HAP-1 (cell line): ENCODE measurements around the gene CHRNB1.

Source experiments
- DNase-seq, 2 experiments: peaks; one replicate each; pipeline ENCODE4 v3.0.0-alpha.2; 2016 to 2020; ENCODE audit warnings: low spot score in 2 of 2
- H3K27me3 ChIP-seq: fragments of 250-450 bp; sonication (Bioruptor Pico); 2 replicates; pipeline ENCODE4 v1.5.1; 2020; ENCODE audit warnings: low read depth, mild to moderate bottlenecking, moderate library complexity
- H3K36me3 ChIP-seq: fragments of 250-450 bp; sonication (Bioruptor Pico); replicated peaks from 2 replicates; pipeline ENCODE4 v1.5.1; 2020; ENCODE audit warnings: mild to moderate bottlenecking
- H3K4me1 ChIP-seq: fragments of 250-450 bp; sonication (Bioruptor Pico); 2 replicates; pipeline ENCODE4 v1.5.1; 2020; ENCODE audit warnings: mild to moderate bottlenecking
- H3K4me3 ChIP-seq: fragments of 250-450 bp; sonication (Bioruptor Pico); 2 replicates; pipeline ENCODE4 v1.5.1; 2020; ENCODE audit warnings: mild to moderate bottlenecking, moderate library complexity
- H3K9me3 ChIP-seq: fragments of 250-450 bp; sonication (Bioruptor Pico); 2 replicates; pipeline ENCODE4 v1.5.1; 2020; ENCODE audit warnings: mild to moderate bottlenecking, moderate library complexity
- in situ Hi-C: fragments of 300-500 bp; cut with MboI; formaldehyde crosslinking; loops from 3 replicates; pipeline ENCODE4 v1.14.3; 2020; ENCODE audit warnings: low sequenced_read_pairs, inconsistent platforms, mixed read lengths

Gene CHRNB1

GRCh38 chr17:7408252-7408727 lies 36.6 kb upstream of the CHRNB1 start:
- peaks cover 9% of the 10 kb centered on the region for H3K36me3 ChIP-seq
- in situ Hi-C loops = no loop called here
- no peaks in the 10 kb centered on the region; the same call in 1 of the 2 replicates for H3K4me1 ChIP-seq
- no peak overlapping the region for H3K4me3 ChIP-seq
- no peaks in the 10 kb centered on the region for H3K9me3 ChIP-seq
- no peaks in the 10 kb centered on the region for H3K27me3 ChIP-seq
- no peak for DNase-seq

DNA sequence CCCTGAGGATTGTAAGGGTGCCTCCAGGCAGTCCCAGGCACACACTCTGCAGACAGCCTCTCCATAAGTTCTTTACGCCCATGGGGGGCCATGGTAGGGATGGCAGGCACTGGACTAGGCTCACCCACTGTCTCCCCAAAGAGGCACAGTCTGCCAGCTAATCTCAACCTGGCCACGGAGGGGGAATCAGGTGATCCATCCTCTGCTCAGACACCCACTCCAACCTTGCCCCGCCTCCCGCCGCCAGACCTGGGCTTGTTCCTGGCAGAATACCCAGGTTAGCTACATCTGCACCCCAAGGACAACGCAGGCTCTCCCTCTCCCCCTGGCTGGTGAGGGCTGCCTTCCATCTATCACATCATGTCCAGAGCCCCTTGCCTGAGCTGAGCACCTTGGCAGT lies 36.0 kb upstream of the CHRNB1 start:
- in situ Hi-C loops = no loop called here
- no peaks in the 10 kb centered on the region; the same call in 1 of the 2 replicates for H3K4me1 ChIP-seq

DNA sequence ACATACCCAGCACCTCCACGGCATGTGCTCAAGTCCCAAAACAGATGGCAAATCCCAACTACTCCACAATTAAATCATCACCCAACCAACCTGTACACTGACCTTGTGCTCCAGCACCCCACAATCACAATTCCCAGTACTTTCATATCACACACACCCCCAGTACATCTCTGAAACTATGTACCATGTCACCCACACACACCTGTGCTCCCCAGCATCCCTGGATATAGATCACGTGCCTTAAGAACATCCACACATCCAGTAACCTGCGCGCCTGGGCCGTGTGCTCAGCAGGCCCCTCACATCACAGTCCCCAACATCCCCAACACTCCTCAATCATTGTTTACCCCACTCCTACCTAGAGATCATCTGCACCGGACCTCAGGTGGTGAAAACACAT lies 35.1 kb upstream of the CHRNB1 start:
- H3K27me3 ChIP-seq = no peaks in the 10 kb centered on the region
- H3K36me3 ChIP-seq = peaks cover 9% of the 10 kb centered on the region
- H3K4me1 ChIP-seq = no peaks in the 10 kb centered on the region; the same call in 1 of the 2 replicates
- no peak overlapping the region for H3K4me3 ChIP-seq
- in situ Hi-C loops = no loop called here
- no peak for DNase-seq
- H3K9me3 ChIP-seq = no peaks in the 10 kb centered on the region

More for the DNA sequence above, 36.0 kb upstream of the CHRNB1 start:
- no peaks in the 10 kb centered on the region for H3K27me3 ChIP-seq
- no peak overlapping the region for H3K4me3 ChIP-seq
- peaks cover 9% of the 10 kb centered on the region for H3K36me3 ChIP-seq
- H3K9me3 ChIP-seq = no peaks in the 10 kb centered on the region
- DNase-seq = no peak

GRCh38 chr17:7410634-7411426 lies 34.0 kb upstream of the CHRNB1 start:
- DNase-seq = no peak
- in situ Hi-C loops = no loop called here
- H3K4me3 ChIP-seq = no peak overlapping the region
- peaks cover 15% of the 10 kb centered on the region for H3K36me3 ChIP-seq
- H3K4me1 ChIP-seq = no peaks in the 10 kb centered on the region; the same call in 1 of the 2 replicates
- H3K9me3 ChIP-seq = no peaks in the 10 kb centered on the region
- no peaks in the 10 kb centered on the region for H3K27me3 ChIP-seq

- H3K4me1 ChIP-seq = no peaks in the 10 kb centered on the region
- no peak for DNase-seq
- in situ Hi-C loops = no loop called here
- H3K36me3 ChIP-seq = peaks cover 15% of the 10 kb centered on the region
- no peaks in the 10 kb centered on the region for H3K9me3 ChIP-seq
- no peaks in the 10 kb centered on the region for H3K27me3 ChIP-seq
- H3K4me3 ChIP-seq = no peak overlapping the region
These were observed 33.5 kb upstream of the CHRNB1 start for GRCh38 chr17:7411427-7411750.

- Histone ChIP-seq H3K4me1 (no peaks in the 10 kb centered on the region), H3K27me3 (no peaks in the 10 kb centered on the region), H3K36me3 (peaks cover 15% of the 10 kb centered on the region), H3K4me3 (no peak overlapping the region), H3K9me3 (no peaks in the 10 kb centered on the region)
- in situ Hi-C loops = no loop called here
- DNase-seq = no peak
These were observed 31.4 kb upstream of the CHRNB1 start for GRCh38 chr17:7413346-7413985.

DNA sequence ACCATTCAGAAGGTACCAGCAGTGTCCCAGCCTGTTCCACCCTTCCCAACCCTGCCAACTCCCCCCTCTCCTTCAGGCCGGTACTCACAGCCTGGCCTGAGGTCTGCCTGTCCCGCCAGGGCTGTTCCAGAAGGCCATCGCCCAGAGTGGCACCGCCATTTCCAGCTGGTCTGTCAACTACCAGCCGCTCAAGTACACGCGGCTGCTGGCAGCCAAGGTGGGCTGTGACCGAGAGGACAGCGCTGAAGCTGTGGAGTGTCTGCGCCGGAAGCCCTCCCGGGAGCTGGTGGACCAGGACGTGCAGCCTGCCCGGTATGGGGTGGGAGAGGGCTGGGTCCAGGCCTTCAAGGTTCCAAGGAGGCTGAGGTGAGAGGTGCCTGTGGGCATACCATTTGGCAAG lies 30.0 kb upstream of the CHRNB1 start:
- Histone ChIP-seq H3K27me3 (no peaks in the 10 kb centered on the region), H3K36me3 (peaks cover 10% of the 10 kb centered on the region)
- in situ Hi-C loops = no loop called here

DNA sequence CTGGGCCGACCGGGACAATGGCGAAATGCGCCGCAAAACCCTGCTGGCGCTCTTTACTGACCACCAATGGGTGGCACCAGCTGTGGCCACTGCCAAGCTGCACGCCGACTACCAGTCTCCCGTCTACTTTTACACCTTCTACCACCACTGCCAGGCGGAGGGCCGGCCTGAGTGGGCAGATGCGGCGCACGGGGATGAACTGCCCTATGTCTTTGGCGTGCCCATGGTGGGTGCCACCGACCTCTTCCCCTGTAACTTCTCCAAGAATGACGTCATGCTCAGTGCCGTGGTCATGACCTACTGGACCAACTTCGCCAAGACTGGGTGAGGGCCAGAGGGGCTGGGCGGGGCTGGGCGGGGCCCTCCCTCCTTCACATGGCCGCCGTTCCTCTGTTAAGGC lies 29.1 kb upstream of the CHRNB1 start:
- DNase-seq = no peak
- Histone ChIP-seq H3K4me1 (no peaks in the 10 kb centered on the region), H3K9me3 (no peaks in the 10 kb centered on the region), H3K27me3 (no peaks in the 10 kb centered on the region), H3K36me3 (peaks cover 5% of the 10 kb centered on the region; the same call in 1 of the 2 replicates), H3K4me3 (no peak overlapping the region)
- in situ Hi-C loops = no loop called here

More for the DNA sequence above, 30.0 kb upstream of the CHRNB1 start:
- no peaks in the 10 kb centered on the region for H3K9me3 ChIP-seq
- DNase-seq = no peak
- no peak overlapping the region for H3K4me3 ChIP-seq
- H3K4me1 ChIP-seq = no peaks in the 10 kb centered on the region

DNA sequence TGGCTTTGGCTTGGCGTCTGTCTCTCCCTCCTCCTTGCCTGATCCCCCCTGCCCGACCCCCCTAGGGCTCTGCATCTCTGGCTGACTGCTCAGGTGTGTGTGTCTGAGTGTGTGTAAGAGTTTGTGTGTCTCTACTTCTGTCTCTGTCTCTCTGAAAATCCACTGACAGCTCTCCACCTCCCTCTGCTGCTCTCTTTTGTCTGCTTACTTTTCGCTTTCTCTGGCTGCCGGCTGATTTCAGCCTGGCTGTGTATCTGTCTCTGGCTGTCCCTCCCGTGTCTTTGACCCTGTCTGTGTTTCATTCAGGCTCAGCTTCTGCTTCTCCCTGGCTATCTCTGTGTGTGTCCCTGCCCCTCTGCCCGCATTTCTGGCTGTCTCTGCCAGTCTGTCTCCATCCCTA lies 28.5 kb upstream of the CHRNB1 start:
- H3K9me3 ChIP-seq = no peaks in the 10 kb centered on the region
- DNase-seq = no peak
- no peaks in the 10 kb centered on the region for H3K27me3 ChIP-seq
- in situ Hi-C loops = no loop called here
- no peak overlapping the region for H3K4me3 ChIP-seq
- no peaks in the 10 kb centered on the region for H3K4me1 ChIP-seq
- H3K36me3 ChIP-seq = peaks cover 5% of the 10 kb centered on the region; the same call in 1 of the 2 replicates

GRCh38 chr17:7417056-7417655 lies 27.7 kb upstream of the CHRNB1 start:
- Histone ChIP-seq H3K4me3 (no peak overlapping the region), H3K9me3 (no peaks in the 10 kb centered on the region), H3K27me3 (no peaks in the 10 kb centered on the region), H3K4me1 (no peaks in the 10 kb centered on the region), H3K36me3 (peaks cover 5% of the 10 kb centered on the region; the same call in 1 of the 2 replicates)
- in situ Hi-C loops = no loop called here
- DNase-seq = no peak

DNA sequence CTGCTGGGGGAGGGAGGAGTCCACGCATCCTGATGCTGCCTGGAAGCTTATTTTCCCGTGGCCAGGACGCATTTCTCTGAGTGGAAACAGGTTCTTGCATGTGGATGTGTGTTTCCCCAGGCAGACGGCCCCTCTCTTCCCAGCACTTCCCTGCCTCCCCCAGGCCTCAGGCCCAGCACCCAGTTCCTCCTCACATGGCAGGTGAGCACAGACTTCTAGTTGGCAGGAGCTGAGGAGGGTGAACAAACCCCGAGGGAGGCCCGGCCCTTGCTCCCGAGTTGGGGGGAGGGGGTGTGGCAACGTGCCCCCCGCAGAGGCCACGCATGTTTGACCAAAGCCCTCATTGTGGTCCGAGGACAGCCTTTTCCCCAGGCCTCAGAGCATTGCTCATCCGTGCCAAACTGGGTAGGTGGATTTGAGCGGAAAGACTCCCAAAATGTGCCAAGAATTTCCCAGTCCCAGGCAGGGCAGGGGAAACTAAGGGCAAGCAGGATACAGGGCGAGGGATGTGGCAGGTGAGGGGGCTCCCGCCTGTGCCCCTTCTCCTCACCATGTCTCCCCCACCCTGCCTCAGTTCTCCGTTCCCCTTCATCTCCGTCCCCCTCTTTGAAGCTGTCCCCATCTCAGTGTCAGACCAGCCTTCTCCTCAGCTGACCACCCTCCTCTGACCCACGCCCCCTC lies 26.2 kb upstream of the CHRNB1 start:
- no peak for DNase-seq

DNA sequence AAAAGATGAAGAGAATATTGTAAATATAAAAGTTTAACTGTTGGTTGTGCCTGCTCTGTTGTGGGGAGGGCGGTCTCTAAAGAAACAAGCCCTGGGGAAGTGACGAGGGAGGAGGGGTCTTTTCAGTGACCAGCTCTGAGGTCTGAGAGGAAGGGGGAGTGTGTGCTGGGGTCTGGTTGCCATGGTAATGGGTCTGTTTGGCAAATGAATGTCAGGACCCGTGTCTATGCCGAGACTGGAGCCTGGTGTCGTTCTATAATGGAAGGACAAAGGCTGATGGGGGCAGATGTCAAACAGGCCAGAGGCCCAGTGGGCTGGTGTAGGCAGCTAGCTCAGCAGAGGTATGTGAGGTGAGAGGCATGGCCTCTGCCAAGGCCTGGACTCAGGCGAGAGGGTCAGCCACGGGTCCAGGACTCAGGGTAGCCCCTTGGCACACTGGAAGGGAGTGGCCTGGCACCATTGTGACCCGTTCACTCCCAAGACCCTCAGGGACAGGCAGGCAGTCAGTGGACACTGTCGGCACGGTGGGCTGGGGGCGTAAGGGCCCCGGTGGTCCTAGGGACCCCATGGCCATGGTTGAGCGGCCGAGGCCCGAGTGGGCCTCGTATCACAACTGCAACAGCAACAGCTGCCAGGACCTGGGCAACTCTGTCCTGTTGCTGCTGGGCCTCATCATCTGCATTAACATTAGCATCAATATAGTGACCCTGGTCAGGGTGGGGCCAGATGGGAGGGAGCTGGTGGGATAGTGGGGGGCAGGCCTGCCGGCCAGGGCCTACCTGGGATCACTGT lies 24.8 kb upstream of the CHRNB1 start, which contains the start of gene SPEM1:
Gene SPEM1, plus strand, starts transcription at position 506 of the 792 bp plus-strand sequence. Its CDS starts 61 bp downstream, at position 567.
- in situ Hi-C loops = no loop called here
- Histone ChIP-seq H3K4me1 (no peaks in the 10 kb centered on the region), H3K36me3 (peaks cover 5% of the 10 kb centered on the region; the same call in 1 of the 2 replicates), H3K27me3 (no peaks in the 10 kb centered on the region), H3K4me3 (no peak within 1 kb of the TSS), H3K9me3 (no peaks in the 10 kb centered on the region)
- no peak for DNase-seq

More for the DNA sequence above, 26.2 kb upstream of the CHRNB1 start:
- in situ Hi-C loops = no loop called here
- H3K36me3 ChIP-seq = peaks cover 5% of the 10 kb centered on the region; the same call in 1 of the 2 replicates
- no peaks in the 10 kb centered on the region for H3K9me3 ChIP-seq
- no peak overlapping the region for H3K4me3 ChIP-seq
- H3K27me3 ChIP-seq = no peaks in the 10 kb centered on the region
- H3K4me1 ChIP-seq = no peaks in the 10 kb centered on the region

DNA sequence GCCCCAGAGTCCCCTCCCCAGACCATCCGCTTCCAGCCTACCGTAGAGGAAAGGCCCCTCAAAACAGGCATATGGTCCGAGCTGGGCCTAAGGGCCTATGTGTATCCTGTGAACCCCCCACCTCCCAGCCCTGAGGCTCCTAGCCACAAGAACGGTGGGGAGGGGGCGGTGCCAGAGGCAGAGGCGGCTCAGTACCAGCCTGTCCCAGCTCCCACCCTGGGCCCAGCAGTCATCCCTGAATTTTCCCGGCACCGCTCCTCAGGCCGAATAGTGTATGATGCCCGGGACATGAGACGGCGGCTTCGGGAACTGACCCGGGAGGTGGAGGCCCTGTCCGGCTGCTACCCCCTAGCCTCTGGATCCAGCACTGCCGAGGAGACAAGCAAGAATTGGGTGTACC lies 23.7 kb upstream of the CHRNB1 start:
- no peak for DNase-seq
- no peaks in the 10 kb centered on the region for H3K9me3 ChIP-seq
- no peak overlapping the region for H3K4me3 ChIP-seq
- no peaks in the 10 kb centered on the region for H3K36me3 ChIP-seq
- H3K4me1 ChIP-seq = no peaks in the 10 kb centered on the region
- in situ Hi-C loops = no loop called here
- H3K27me3 ChIP-seq = no peaks in the 10 kb centered on the region
